HTR-8/SVneo (cell line): ENCODE results near the gene RYR3.

ENCODE experiments used
- DNase-seq: peaks from one replicate; pipeline ENCODE4 v3.0.0; 2011; ENCODE audit warnings: low spot score, mixed read lengths; ENCODE audit not compliant: insufficient read length
- FAIRE-seq: peaks from 2 replicates; lab custom pipeline; 2011; peaks lifted over from hg19 to GRCh38; lab: Jason Lieb, UNC

RYR3 gene

DNA sequence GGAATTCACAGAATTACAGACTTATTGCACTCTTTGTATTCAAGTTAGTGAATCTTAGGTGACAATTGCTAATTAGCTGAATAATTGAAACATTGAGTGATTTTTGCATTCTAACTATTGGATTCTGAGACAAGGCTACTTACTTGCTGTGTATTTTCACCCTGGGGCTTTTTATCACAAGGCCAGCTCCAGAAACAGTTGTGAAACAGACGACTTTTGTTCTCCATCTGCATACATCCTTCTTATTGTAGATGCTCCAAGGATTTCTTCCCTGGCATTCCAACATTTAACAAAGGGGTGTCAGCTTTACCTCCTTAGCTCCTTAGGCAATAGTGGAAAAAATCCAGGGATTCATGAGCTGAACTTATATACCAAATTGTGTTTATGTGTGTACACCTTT lies 424.4 kb downstream of the RYR3 start:
- FAIRE-seq: no peak
- DNase-seq: no peak

DNA sequence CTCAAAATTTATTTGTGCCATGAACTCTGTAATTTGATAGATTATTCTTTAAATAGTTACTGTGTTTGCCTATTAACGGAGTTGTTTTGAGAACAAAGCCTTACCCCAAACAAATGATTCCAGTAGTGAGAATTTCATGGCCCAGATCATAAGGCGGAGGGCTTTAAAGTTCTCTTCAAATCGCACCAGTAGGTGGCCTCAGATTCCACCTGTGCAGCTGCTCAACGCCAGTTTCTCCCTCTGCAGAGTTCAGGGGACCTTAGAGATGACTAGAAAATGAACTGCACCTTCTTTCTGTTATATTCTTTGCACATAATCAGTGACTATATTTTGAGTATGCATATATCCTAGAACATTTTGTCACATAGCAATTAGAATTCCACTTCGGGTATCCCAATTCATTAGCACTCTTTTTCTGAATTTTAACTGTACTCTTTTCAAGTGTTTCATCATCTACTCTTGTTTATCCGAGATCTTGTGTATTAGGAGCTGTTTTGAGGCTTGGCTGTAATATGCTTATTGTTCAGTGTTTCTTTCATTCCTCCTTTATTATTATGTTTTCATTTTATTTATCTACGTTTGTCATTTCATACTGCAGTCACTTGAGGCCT lies 425.0 kb downstream of the RYR3 start:
- peak; percentile 20 for DNase-seq
- no peak for FAIRE-seq

DNA sequence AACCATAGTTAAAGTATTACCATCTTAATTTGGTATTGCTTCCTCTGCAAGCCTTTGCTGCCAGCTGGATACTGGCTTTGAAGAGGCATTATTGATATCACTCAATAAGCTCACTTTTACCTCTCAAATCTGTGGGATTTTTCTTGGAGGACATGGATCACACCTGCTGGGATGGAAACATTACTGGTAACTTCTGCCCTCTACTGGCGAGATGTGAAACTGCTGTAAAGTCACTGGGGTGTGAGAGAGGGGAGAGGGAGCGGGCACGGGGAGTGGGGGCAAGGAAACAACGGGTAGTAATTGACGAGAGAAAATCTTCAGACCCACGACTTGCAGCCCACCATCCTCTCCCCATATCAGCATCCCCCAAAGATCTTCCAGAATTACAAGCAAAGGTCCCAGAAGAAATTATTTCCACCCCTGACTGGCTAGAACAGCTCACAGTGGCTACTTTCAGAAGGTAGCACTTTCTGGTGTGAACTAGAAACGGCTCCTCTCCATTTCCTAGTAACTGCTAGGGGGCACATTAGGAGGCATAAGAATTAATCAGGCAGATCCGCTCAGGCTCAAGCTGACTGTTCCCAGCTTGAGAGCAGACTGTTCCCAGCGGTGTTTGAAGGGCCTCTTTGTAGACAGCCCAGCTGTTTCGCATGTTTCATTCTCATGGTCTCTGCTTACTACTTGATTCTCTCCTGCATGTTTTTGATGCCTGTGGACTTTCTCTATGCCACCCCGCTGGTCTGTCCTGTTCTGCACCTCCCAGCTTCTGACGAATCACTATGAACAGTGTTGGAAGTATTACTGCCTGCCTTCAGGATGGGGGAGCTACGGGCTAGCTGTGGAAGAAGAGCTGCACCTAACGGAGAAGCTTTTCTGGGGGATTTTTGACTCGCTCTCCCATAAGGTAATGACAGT lies 427.2 kb downstream of the RYR3 start:
- FAIRE-seq: no peak
- peak; percentile 52 for DNase-seq

DNA sequence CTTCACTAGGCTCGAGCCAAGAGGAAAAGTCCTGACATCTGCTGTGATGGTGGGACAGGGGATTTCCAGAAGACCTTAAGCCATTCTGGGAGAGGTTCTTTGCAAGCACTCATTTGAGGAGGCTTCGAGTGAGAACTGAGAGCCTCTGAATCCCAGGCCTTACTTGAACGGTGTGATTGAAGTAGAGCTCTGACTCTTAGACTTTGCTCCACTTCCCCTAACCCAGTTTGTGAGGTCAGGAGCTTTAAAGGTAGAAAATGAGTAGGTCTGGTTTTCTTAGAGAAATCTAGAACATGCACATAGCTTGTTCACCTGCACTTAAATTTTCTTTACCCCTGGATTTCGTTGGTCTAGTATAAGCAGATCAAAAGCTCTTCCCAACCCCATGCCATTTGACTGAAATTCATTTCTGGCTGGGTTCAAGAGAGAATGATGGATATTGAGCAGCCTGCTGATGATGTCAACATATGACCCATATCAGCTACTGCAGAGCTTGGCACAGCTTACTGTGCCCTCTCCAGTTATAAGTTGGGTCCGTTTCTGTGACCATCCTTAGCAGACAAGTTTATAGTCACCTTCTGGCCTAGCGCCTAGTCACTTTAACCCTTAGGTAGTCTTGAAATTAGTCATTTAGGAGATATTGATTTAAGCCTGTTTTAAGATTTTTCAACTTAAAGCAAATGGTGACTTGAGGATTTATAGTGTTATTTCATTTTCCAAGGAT lies 428.3 kb downstream of the RYR3 start:
- no peak for FAIRE-seq

DNA sequence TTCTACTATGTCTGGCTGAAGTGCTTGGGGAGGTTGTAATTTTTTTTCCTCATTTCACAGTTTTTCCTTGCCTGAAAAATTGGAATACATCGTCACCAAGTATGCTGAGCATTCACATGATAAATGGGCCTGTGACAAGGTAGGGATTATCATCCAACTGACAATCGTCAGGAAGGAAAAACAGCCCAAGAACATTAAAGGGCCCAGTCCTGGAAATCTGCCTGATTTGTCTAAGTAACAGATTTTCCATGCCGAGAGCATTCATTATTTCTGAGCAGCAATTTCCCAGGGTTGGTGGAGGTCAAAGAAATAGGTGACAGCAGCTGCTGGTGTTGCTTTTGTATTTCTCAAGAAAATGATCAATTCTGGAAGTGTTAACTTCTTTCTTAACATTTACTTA lies 431.5 kb downstream of the RYR3 start:
- FAIRE-seq (no peak), DNase-seq (no peak)

More for the DNA sequence above, 428.3 kb downstream of the RYR3 start:
- no peak for DNase-seq

DNA sequence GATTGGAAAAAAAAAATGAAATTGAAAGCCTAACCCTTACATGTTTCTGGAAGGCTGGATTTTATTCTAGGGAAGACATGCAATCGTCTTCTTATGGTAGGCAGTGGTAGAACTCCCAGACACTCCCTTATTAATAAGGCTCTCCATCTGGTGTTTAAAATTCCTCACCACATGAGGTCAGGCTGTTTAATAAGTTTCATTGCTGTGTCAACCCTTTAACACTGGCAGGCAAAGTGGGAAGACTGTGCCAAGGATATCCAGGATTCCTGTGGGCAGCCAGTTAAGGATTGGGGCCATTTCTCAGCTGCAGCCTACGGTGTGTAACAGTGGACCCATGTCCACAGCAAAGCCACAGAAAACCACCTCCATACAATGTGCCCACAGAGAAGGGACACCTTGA lies 432.0 kb downstream of the RYR3 start:
- FAIRE-seq (no peak), DNase-seq (peak; percentile 10)

DNA sequence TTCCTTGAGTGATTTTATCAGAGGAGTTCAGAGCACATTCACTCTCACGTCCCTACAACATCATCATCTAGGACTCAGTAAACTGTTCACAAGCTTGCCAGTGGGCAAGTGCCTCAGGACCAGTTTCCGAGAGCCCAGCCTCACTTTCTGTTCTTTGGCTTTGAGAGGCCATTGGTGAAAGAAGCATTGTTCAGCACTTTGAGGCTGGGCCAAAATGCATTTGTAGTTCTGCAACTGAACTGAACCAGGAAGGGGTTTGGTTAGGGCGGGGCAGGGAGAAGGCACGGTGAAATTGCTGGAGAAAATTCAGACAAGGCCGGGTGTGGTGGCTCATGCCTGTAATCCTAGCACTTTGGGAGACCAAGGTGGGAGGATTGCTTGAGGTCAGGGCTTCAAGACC lies 435.4 kb downstream of the RYR3 start:
- DNase-seq (no peak), FAIRE-seq (no peak)

DNA sequence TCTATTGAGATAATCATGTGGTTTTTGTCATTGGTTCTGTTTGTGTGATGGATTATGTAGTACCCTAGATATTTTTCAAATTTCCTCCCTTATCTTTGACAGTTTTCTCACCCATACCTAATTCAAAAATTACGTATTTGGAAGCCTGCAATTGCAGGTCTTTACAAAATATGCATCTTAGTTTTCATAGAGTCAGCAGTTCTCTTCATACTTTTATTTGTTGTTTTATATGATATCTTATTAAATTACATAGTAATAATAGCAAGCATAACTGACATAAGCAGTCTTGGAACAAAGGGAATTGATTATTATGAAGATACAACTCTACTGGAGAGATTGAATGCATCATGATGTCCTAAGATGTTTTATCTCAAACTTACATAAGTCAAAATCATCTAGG lies 442.2 kb downstream of the RYR3 start:
- FAIRE-seq: no peak

DNA sequence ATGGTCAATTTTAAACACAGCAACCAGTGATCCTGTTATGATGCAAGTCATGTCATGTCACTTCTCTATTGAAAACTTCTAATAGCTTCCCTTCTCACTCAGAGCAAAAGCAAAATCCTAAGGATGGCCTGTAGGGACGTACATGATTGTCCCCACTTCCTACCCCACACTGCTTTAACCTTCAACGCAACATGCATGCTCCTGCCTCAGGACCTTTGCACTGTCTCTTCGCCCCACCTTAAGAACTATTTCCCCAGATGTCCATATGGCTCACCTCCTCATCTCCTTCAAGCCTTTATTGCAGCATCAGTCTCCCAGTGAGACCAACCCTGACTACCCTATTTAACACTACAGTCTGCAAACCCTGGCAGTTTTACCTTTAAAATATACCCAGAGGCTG lies 443.5 kb downstream of the RYR3 start:
- no peak for DNase-seq
- no peak for FAIRE-seq

More for the DNA sequence above, 442.2 kb downstream of the RYR3 start:
- no peak for DNase-seq

DNA sequence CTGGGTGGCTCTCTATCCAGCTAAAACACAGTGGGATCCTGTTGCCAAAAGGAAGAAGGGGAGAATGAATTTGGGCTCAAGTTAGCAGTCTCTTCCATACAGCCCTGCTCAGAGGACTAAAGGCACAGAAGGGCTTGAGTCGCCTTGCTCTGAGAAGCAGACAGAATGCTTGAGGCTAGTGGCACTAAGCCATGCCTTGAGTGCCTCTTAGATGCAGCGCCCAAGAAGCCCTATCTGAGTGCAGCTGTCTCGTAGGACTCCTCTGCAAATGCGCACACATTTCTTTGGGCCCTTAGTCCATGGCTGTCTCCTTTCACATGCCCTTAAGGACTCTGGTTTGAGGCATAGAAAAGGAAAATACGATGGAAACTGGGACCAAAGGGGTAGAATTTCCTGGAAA lies 446.2 kb downstream of the RYR3 start:
- FAIRE-seq (no peak), DNase-seq (no peak)

DNA sequence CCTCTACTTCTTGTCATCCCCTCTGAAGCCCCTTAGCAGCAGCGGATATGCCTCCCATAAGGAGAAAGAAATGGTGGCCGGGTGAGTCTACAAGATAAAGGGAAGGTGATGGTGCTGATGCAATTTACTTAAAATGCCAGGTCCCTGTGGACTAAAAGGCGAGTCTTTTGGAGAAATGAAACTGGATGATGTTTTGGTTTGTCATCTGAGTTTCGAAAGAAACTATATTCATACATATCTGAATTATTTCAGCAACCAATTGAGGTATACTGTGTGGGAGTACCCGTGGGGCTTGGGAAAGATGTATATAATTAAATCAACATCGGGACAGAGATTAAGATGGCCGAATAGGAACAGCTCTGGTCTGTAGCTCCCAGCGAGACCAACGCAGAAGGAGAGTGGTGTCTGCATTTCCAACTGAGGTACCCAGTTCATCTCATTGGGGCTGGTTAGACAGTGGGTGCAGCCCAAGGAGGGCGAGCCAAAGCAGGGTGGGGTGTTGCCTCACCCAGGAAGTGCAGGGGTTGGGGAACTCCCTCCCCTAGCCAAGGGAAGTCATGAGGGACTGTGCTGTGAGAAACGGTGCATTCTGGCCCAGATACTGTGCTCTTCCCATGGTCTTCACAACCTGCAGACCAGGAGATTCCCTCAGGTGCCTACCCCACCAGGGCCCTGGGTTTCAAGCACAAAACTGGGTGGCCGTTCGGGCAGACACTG lies 446.9 kb downstream of the RYR3 start:
- FAIRE-seq (no peak), DNase-seq (no peak)

DNA sequence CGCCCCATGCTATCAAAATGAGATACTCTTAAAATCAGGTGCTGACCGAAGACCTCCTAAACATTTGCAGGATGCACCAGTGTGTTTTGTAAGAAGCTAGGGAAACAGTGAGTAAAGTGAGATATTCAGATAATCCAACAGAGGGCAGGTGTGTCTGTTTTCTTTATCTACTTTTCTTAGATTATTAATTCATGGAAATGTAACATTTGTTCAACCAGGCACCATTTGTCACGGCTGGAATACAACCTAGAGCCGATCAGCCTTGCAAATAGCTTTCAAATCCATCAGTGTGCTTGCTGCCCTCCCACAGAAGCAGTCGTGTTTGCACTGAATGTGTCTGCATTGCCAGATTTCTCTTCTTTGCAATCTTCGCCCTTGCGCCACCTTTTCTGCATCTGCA lies 455.6 kb downstream of the RYR3 start:
- FAIRE-seq (no peak), DNase-seq (no peak)

DNA sequence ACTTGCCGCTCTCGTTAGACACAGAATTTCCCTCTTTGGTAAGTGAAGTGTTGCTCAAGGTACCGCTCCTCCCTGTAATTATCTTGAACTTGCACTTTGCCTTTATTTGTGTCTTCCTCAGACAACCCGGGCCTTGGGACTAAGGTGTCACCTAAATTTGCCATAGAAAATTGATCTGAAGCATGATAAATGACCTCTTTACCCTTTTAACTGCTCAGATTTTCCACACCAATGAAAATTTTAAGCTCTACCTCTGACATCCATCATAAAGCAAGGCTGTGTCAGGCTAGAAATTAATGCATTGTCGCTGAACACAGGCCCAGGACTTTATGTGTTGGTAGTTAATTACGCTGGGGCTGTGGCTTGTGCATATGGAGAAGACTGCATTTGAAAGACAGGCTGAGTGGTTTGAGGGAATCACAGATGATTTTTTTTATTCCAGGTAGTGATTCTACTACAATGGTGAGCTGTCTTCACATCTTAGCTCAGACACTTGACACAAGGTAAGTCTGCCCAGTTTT lies 458.0 kb downstream of the RYR3 start:
- no peak for DNase-seq
- no peak for FAIRE-seq

DNA sequence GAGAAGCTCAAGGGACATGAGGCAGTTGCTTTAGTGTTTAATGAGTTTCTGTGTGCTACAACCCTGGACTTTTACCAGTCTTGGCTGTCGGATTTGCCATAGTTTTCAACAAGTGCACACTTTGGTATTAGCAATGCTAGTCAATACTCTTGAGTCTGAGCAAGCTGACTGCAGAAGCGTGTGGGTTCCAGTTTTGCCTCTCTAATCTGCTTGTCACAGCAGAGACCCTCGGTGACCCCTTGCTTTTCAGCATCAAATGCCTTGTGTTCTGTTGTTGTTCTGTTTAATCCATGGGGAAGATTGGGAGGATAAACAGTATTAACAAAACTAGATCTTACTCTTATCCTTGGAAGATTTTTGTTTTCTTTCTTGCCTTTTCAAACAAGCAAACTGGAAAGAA lies 463.2 kb downstream of the RYR3 start:
- FAIRE-seq: no peak
- no peak for DNase-seq

DNA sequence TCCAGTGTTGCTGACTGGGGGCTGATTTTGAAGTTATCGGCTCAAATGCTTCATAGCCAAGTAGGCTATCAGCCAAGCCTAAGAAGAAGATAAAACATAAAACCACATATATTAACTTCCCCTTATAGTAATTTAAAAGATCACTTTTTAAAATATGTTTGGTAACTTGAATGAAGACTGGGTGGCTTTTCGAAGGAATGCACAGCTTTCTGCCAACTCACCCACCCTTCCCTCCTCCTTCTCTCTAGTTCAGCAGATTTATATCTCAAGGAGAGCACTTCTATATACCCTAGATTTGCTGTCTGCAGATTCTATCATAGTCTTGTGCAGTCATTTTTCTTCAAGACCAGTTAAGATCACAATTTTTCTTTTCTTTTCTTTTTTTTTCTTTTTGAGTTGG lies 468.1 kb downstream of the RYR3 start:
- no peak for DNase-seq
- no peak for FAIRE-seq

DNA sequence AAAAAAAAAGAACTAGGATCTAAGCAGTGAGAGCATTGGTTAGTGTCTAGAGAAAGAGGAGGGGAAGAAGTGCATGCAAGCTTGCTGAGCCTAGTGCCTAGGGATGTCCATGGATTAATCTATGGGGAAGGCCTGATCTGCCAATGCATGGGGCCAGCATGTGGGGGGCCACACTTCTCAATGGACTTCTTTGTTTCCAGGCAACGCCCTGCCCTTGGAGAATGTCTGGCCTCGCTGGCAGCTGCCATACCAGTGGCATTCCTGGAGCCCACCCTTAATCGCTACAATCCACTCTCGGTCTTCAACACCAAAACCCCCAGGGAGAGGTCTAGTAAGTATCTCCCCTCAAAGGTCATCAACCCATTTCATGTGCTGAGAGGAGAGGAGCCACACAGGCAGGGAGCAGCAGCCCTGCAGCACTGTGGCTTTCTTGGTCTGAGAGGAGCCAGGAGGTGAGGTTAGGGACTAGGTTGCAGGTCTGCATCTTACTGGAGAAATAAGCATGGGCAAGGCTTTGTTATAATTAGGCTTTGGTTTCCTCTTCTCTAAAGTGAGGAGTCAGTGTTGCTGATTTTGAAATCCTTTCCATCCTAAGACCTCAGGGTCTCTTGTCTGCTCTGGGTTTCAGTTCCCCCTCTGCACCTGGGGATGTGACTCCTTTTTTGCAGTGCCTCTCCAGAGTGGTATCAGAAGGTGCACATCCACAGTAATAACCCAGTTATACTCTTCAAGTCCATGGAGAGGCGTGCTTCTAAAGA lies 469.4 kb downstream of the RYR3 start:
- FAIRE-seq: no peak

DNA sequence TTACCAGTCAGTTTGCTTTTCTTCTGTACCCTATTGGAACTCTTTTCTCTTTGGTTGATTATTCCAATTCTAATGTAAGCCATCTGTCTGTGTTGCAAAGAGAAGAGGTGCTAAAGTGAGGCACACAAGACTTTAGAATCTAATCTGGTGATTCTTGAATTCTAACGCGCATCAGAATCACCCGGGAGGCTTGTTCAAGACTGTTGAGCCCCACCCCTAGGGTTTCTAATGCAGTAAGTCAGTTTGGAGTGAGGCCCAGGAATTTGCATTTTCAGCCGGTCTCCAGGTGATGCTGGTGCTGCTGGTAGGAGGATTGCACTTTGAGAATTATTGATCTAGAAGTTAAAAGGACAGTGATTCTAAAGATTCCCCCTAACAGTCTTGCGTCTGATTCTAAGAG lies 472.2 kb downstream of the RYR3 start:
- DNase-seq: no peak
- FAIRE-seq: no peak

More for the DNA sequence above, 469.4 kb downstream of the RYR3 start:
- no peak for DNase-seq

DNA sequence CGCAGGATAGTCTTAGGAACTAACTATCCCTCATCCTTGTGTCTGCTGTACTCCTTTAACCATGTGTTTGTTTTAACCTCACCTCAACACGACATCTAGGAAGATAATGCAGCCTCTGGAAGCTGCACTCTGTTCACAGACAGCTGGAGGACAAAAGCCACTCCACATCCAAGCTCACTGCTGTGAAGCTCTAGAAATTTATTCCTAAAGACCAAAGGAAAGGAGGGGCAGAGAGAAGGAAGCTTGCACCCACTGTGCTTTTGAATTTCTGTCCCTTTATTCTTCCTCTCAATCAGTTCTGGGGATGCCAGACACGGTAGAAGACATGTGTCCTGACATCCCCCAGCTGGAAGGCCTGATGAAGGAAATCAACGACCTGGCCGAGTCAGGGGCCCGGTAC lies 474.6 kb downstream of the RYR3 start:
- no peak for DNase-seq
- FAIRE-seq: no peak

DNA sequence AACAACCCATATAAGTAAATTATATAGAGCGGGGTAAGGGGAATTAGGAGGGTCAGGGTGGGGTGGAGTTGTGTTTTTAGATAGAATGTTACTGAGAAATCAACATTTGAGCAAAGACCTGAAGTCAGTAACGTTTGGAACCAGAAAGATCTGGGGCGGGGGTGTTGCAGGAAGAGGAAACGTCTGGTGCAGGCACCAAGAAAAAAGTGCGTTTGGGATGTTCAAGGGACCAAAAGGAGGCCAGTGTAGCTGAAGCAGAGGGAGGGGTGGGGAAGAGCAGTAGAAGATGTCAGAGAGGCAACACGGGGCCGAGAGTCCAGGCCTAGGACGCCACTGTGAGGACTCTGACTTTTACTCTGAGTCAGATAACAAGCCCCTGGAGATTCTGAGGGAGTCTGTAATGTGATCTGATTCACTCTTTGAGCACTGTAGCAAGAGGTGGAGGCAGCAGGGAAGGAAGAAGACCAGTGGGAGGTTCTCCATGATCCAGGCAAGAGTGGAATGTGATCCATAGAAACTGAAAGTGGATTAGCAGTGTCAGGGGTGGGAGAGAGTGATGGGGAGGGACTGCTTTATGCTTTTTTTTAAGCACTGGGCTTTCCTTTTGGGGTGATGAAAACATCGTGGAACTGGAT lies 478.3 kb downstream of the RYR3 start:
- FAIRE-seq: no peak
- DNase-seq: peak; percentile 9
